Measurements from ENCODE around the gene OSCP1. TPM values are rescaled to one million over a fixed set of nuclear protein-coding genes. Genes with fewer than 3 reads are reported as not detected.

OSCP1 gene
- total RNA-seq, 1 donor from 2014 or later, result 7.1 TPM

- intact Hi-C loops (cut with micrococcal nuclease), result no loop called here
- Histone ChIP-seq H3K27ac (replicated peaks) (peak within 1 kb of the TSS; percentile 90), H3K4me3 (peak within 1 kb of the TSS; percentile 95), H3K36me3 (peaks cover 31% of the 10 kb centered on the region), H3K9me3 (replicated peaks) (no peaks in the 10 kb centered on the region), H3K4me1 (peaks cover 31% of the 10 kb centered on the region), H3K27me3 (ENCODE audit: low read depth) (no peaks in the 10 kb centered on the region)
- peak; percentile 97 for DNase-seq
- TF ChIP-seq CTCF (IDR thresholded peaks at IDR 0.05; ENCODE audit: borderline replicate concordance), result no peak
Measured at GRCh38 chr1:36463803-36464604, 13.8 kb upstream of the OSCP1 start, which contains the start of gene MRPS15. MRPS15 (minus strand) TSS chr1:36464384; CDS start chr1:36464275, 109 bp downstream.

GRCh38 chr1:36463463-36463802 is 13.2 kb upstream of the OSCP1 start:
- TF ChIP-seq CTCF (IDR thresholded peaks at IDR 0.05; ENCODE audit: borderline replicate concordance), result no peak
- H3K9me3 ChIP-seq (replicated peaks), result no peaks in the 10 kb centered on the region
- intact Hi-C loops (cut with micrococcal nuclease), result no loop called here

GRCh38 chr1:36458910-36459309 is 8.7 kb upstream of the OSCP1 start:
- no peak for TF ChIP-seq CTCF (IDR thresholded peaks at IDR 0.05; ENCODE audit: borderline replicate concordance)
- H3K4me1 ChIP-seq, result peaks cover 21% of the 10 kb centered on the region
- no peaks in the 10 kb centered on the region for H3K9me3 ChIP-seq (replicated peaks)
- intact Hi-C loops (cut with micrococcal nuclease), result no loop called here
- no peak overlapping the region for H3K27ac ChIP-seq (replicated peaks)
- H3K4me3 ChIP-seq, result no peak overlapping the region
- DNase-seq, result no peak
- H3K27me3 ChIP-seq (ENCODE audit: low read depth), result no peaks in the 10 kb centered on the region
- peaks cover 73% of the 10 kb centered on the region for H3K36me3 ChIP-seq

More at GRCh38 chr1:36463463-36463802, 13.2 kb upstream of the OSCP1 start:
- H3K4me1 ChIP-seq, result peaks cover 31% of the 10 kb centered on the region
- H3K4me3 ChIP-seq, result peak overlapping the region; percentile 95
- DNase-seq, result no peak
- H3K27me3 ChIP-seq (ENCODE audit: low read depth), result no peaks in the 10 kb centered on the region
- H3K27ac ChIP-seq (replicated peaks), result peak overlapping the region; percentile 90
- H3K36me3 ChIP-seq, result peaks cover 37% of the 10 kb centered on the region

- no peak overlapping the region for H3K27ac ChIP-seq (replicated peaks)
- peaks cover 73% of the 10 kb centered on the region for H3K36me3 ChIP-seq
- DNase-seq, result no peak
- H3K4me3 ChIP-seq, result no peak overlapping the region
- H3K4me1 ChIP-seq, result peaks cover 9% of the 10 kb centered on the region
- no peaks in the 10 kb centered on the region for H3K27me3 ChIP-seq (ENCODE audit: low read depth)
- intact Hi-C loops (cut with micrococcal nuclease), result no loop called here
- no peaks in the 10 kb centered on the region for H3K9me3 ChIP-seq (replicated peaks)
- no peak for TF ChIP-seq CTCF (IDR thresholded peaks at IDR 0.05; ENCODE audit: borderline replicate concordance)
Measured at GRCh38 chr1:36457691-36458090, 7.4 kb upstream of the OSCP1 start.

- peaks cover 65% of the 10 kb centered on the region for H3K36me3 ChIP-seq
- intact Hi-C loops (cut with micrococcal nuclease), result no loop called here
- H3K27ac ChIP-seq (replicated peaks), result no peak overlapping the region
- no peak for DNase-seq
- TF ChIP-seq CTCF (IDR thresholded peaks at IDR 0.05; ENCODE audit: borderline replicate concordance), result no peak
- no peak overlapping the region for H3K4me3 ChIP-seq
- peaks cover under 1% of the 10 kb centered on the region for H3K4me1 ChIP-seq
- H3K9me3 ChIP-seq (replicated peaks), result no peaks in the 10 kb centered on the region
- H3K27me3 ChIP-seq (ENCODE audit: low read depth), result no peaks in the 10 kb centered on the region
Measured at GRCh38 chr1:36456391-36456928, 6.2 kb upstream of the OSCP1 start.
